Measurements from ENCODE around the gene SELP. TPM values are rescaled to one million over a fixed set of nuclear protein-coding genes. Genes with fewer than 3 reads are reported as not detected.

Gene SELP
- total and polyA plus RNA-seq, 2 of the 13 experiments (the other 11 are each of a cell fraction or from before 2014, with no cell fraction given) = 0.11 TPM; not detected in 1

DNA sequence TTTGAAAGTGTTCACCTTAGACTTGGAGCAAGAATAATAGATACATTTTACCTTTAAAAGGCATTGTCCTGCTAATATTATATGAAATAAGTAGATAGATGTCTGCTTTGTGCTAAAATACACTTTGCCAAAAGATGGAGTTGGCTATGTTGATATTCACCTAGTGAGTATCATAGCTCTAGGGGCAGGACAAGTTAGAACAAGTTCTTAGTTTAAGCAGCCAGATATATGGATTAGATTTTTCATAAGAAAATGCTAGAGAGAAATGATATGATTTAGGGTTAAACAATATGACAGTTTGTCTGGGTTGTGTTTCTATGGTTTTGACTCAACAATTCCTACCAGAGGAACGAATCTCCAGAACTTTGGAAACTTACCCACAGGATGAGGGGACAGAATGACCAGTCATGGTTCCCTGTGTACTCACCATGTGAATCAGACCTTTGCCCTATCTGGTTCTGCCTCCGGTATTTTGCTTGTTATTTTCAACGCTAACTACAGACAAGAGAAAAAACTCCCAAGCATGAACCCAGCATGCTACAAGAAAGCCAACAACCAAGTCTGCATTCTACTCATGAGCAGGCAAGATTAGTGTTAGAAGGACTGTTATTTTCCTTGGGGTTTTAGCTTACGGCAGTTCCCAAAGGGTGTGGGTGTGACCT is 45.3 kb downstream of the SELP start (continued):
- TF ChIP-seq TAF1 (CRISPR knock-in tag; IDR thresholded peaks at IDR 0.05) (peak; percentile 56; the same call in 1 of the 2 replicates), IRF2 (CRISPR knock-in tag; IDR thresholded peaks at IDR 0.05) (0 out of 2 replicates have a peak, but pooled peaks have one; percentile 56), ASH2L (IDR thresholded peaks at IDR 0.05; ENCODE audit: insufficient read length, low read depth, low read length) (peak; percentile 57), PHF8 (CRISPR knock-in tag; IDR thresholded peaks at IDR 0.05) (peak; percentile 18; the same call in 1 of the 2 replicates), ZSCAN20 (CRISPR knock-in tag; IDR thresholded peaks at IDR 0.05; ENCODE audit: borderline replicate concordance) (peak; percentile 74; the same call in 1 of the 2 replicates), CCDC6 (CRISPR knock-in tag; IDR thresholded peaks at IDR 0.05) (no peak), HDAC1 (CRISPR knock-in tag; IDR thresholded peaks at IDR 0.05) (0 out of 2 replicates have a peak, but pooled peaks have one; percentile 47), DMAP1 (CRISPR knock-in tag; IDR thresholded peaks at IDR 0.05) (0 out of 2 replicates have a peak, but pooled peaks have one; percentile 37), ZNF24 (IDR thresholded peaks at IDR 0.05) (no peak), CEBPB (IDR thresholded peaks at IDR 0.05; ENCODE audit: borderline replicate concordance, low read depth, low read length) (no peak), MXD4 (CRISPR knock-in tag; IDR thresholded peaks at IDR 0.05) (no peak), BORCS8-MEF2B (CRISPR knock-in tag; IDR thresholded peaks at IDR 0.05) (no peak), KDM6A (CRISPR knock-in tag; IDR thresholded peaks at IDR 0.05; ENCODE audit: low read depth) (0 out of 2 replicates have a peak, but pooled peaks have one; percentile 21), TCF7 (IDR thresholded peaks at IDR 0.05; ENCODE audit: low read depth) (0 out of 2 replicates have a peak, but pooled peaks have one; percentile 22), HNRNPL (IDR thresholded peaks at IDR 0.05; ENCODE audit: low read depth, low read length) (no peak), THAP7 (CRISPR knock-in tag; IDR thresholded peaks at IDR 0.05) (no peak)
- TF ChIP-seq, protein P1, sequence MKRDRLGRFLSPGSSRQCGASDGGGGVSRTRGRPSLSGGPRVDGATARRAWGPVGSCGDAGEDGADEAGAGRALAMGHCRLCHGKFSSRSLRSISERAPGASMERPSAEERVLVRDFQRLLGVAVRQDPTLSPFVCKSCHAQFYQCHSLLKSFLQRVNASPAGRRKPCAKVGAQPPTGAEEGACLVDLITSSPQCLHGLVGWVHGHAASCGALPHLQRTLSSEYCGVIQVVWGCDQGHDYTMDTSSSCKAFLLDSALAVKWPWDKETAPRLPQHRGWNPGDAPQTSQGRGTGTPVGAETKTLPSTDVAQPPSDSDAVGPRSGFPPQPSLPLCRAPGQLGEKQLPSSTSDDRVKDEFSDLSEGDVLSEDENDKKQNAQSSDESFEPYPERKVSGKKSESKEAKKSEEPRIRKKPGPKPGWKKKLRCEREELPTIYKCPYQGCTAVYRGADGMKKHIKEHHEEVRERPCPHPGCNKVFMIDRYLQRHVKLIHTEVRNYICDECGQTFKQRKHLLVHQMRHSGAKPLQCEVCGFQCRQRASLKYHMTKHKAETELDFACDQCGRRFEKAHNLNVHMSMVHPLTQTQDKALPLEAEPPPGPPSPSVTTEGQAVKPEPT (CRISPR knock-in tag; IDR thresholded peaks at IDR 0.05; ENCODE audit: low read depth) = no peak
- TF ChIP-seq, protein P2, sequence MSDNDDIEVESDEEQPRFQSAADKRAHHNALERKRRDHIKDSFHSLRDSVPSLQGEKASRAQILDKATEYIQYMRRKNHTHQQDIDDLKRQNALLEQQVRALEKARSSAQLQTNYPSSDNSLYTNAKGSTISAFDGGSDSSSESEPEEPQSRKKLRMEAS (IDR thresholded peaks at IDR 0.05) = peak; percentile 41
- TF ChIP-seq, protein P3, sequence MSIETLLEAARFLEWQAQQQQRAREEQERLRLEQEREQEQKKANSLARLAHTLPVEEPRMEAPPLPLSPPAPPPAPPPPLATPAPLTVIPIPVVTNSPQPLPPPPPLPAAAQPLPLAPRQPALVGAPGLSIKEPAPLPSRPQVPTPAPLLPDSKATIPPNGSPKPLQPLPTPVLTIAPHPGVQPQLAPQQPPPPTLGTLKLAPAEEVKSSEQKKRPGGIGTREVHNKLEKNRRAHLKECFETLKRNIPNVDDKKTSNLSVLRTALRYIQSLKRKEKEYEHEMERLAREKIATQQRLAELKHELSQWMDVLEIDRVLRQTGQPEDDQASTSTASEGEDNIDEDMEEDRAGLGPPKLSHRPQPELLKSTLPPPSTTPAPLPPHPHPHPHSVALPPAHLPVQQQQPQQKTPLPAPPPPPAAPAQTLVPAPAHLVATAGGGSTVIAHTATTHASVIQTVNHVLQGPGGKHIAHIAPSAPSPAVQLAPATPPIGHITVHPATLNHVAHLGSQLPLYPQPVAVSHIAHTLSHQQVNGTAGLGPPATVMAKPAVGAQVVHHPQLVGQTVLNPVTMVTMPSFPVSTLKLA (IDR thresholded peaks at IDR 0.05) = peak; percentile 12; the same call in 1 of the 2 replicates
- TF ChIP-seq, protein P4, sequence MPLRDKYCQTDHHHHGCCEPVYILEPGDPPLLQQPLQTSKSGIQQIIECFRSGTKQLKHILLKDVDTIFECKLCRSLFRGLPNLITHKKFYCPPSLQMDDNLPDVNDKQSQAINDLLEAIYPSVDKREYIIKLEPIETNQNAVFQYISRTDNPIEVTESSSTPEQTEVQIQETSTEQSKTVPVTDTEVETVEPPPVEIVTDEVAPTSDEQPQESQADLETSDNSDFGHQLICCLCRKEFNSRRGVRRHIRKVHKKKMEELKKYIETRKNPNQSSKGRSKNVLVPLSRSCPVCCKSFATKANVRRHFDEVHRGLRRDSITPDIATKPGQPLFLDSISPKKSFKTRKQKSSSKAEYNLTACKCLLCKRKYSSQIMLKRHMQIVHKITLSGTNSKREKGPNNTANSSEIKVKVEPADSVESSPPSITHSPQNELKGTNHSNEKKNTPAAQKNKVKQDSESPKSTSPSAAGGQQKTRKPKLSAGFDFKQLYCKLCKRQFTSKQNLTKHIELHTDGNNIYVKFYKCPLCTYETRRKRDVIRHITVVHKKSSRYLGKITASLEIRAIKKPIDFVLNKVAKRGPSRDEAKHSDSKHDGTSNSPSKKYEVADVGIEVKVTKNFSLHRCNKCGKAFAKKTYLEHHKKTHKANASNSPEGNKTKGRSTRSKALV (CRISPR knock-in tag; IDR thresholded peaks at IDR 0.05) = peak; percentile 46; the same call in 1 of the 2 replicates
- TF ChIP-seq, protein P5, sequence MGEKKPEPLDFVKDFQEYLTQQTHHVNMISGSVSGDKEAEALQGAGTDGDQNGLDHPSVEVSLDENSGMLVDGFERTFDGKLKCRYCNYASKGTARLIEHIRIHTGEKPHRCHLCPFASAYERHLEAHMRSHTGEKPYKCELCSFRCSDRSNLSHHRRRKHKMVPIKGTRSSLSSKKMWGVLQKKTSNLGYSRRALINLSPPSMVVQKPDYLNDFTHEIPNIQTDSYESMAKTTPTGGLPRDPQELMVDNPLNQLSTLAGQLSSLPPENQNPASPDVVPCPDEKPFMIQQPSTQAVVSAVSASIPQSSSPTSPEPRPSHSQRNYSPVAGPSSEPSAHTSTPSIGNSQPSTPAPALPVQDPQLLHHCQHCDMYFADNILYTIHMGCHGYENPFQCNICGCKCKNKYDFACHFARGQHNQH (CRISPR knock-in tag; IDR thresholded peaks at IDR 0.05) = peak; percentile 63; the same call in 1 of the 2 replicates

All from HepG2 (cell line).